Astrocyte of the hippocampus (primary cell): ENCODE measurements around the gene CEP43.
A peak's percentile ranks its signal among the peaks of the same experiment; 100 is the strongest.

Source experiments
- DNase-seq: peaks from one replicate; pipeline ENCODE4 v3.0.0; 2011; ENCODE audit warnings: low read depth, low spot score

The CEP43 gene

GRCh38 chr6:166966268-166966667, 32.9 kb upstream of the CEP43 start:
- no peak for DNase-seq

- no peak for DNase-seq
Observed at GRCh38 chr6:166969390-166970002, 29.7 kb upstream of the CEP43 start.

GRCh38 chr6:166970091-166970490, 29.1 kb upstream of the CEP43 start:
- DNase-seq: no peak

- DNase-seq: no peak
Observed at GRCh38 chr6:166970776-166971175, 28.4 kb upstream of the CEP43 start.

- no peak for DNase-seq
Observed at GRCh38 chr6:166971271-166971670, 27.9 kb upstream of the CEP43 start.

DNA sequence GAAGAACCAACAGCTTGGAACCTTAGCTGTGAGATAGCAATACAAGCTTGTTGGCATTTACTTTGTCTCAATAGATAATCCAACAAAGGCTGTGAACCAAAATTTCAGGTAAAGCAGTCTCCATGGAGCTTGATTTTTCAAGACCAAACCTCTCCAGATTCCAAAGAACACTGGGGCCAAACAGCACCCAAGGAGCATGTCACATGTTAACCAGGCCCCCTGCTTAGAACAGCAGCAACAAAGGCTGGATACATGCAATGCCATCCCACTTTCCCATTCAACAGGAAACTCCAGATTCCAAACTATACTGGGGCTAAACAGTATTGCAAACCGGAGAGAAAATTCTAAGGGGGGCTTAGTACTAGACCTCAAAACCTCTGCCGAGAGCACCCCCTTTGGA, 27.1 kb upstream of the CEP43 start:
- DNase-seq: no peak

DNA sequence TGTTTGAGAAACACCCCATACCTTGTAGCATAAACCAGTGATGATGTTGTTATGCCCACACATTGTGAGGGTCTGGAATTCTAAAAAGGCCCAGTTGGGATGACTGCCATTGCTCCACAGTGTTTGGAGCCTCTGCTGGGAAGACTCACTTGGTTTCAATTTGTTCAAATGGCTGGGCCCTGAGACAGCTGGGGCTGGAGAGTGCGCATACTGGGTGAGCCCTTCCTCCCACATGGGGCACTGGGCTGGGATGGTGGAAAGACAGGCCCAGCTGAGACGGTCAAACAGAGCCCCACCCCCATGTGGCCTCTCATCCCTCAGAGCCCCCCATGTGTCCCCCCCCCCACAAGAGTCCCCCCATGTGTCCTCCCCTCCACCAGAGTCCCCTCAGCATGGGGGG, 22.6 kb upstream of the CEP43 start:
- DNase-seq: no peak

DNA sequence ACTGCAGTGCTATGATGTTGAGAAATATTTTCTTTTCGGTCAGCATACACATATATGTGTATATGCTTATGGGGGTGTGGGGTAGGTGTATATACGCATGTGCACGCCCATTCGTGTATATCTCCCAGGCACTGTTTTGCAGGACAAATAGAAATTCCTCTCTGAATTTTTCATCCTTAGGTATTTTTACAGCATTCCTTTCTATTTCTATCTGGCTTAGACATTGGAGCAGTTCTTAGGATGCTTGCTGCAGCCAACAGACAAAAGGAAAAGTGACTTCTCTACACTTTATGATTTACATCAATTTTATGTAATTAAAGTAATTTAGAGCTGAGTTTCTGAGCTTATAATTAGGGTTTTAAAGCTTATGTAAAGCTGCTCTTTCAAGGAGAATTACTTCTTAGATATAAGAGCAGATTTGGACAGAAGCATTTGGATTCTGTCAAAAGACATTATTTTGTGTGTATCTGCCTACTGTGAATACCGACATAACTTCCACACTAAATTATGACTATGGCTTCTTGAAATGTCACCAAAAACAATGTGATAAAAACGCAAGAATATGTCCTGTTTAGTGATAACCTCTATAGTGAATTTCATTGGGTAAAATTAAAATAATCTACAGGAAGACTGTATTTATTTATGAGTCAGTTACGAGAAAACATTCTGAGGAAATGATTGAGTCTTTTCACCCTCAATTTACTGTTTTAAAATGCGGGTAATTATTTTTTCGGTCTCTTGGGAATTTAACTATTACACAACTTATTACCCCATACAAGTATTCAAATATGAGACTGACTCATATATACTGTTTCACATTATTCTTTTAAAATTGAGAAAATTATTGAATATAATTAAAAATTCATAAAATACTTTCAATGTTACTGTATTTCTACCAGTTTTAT, 21.3 kb upstream of the CEP43 start:
- no peak for DNase-seq

- DNase-seq: no peak
Observed at GRCh38 chr6:166980738-166981137, 18.5 kb upstream of the CEP43 start.

- DNase-seq: no peak
Observed at GRCh38 chr6:166987448-166987847, 11.7 kb upstream of the CEP43 start.

DNA sequence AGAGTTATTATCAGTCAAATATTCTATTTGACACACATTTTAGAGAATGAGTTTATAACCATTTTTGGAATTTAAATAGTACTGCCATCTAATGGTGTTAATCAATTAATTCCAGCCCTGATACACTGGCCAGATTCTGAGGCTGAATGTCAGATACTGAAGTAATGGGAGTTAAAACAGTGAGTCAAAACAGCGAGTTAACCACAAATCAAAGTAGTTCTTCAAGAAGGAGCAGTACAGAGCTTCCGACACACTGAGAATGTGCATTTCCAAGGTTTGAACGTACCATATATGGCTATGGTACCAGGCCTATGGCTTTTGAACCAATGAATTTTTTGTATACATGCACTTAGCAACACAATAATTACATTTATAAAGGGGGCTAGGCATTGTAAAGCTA, 11.3 kb upstream of the CEP43 start:
- peak; percentile 41 for DNase-seq

DNA sequence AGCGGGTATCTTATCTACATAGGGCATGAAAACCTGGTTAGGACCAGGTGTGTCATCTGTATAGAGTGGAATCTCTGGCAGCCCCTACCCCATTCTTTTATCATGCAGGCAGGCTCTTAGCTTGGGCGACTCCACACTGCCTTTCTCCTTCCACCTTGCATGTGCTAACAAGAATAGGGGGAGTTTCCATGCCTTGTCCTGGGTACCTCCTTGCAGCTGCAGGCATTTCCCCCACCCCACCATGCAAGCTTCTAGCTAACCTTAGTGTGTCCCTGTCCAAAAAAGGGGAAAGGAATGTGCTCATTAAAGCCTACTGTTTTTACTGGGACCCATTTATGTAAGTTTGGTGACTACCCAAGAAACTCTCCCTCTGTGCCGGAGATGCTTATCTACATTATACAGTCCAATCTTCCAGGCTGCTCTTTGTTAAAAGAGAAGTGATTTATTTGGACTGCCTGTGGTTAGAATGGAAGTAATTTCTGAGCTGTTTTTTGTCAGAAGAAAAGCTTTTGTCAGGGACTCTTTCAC, 10.5 kb upstream of the CEP43 start:
- DNase-seq: peak; percentile 48

GRCh38 chr6:166989427-166990032, 9.7 kb upstream of the CEP43 start:
- DNase-seq: peak; percentile 62

DNA sequence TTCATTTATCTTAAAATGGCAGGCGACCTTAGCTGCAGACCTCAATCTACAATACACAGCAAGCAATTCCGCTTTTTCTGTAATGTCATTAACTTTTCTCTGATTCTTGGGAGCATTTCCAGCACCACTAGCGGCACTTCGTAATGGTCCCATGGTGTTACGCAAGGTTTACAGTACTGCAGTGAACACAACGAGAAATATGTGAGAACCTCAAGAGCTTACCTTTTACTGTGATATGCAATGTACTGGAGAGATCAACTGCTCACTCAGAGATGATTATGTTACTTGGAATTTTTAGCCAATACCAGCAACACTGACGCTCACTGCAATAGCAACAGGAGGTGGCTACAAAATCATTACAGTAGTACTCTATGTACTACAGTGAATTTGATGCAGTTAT, 2.8 kb upstream of the CEP43 start:
- DNase-seq: peak; percentile 32

- DNase-seq: no peak
Observed at GRCh38 chr6:166997348-166997747, 1.8 kb upstream of the CEP43 start.

- DNase-seq: peak; percentile 87
Observed at GRCh38 chr6:166997768-166998255, 1.4 kb upstream of the CEP43 start.

DNA sequence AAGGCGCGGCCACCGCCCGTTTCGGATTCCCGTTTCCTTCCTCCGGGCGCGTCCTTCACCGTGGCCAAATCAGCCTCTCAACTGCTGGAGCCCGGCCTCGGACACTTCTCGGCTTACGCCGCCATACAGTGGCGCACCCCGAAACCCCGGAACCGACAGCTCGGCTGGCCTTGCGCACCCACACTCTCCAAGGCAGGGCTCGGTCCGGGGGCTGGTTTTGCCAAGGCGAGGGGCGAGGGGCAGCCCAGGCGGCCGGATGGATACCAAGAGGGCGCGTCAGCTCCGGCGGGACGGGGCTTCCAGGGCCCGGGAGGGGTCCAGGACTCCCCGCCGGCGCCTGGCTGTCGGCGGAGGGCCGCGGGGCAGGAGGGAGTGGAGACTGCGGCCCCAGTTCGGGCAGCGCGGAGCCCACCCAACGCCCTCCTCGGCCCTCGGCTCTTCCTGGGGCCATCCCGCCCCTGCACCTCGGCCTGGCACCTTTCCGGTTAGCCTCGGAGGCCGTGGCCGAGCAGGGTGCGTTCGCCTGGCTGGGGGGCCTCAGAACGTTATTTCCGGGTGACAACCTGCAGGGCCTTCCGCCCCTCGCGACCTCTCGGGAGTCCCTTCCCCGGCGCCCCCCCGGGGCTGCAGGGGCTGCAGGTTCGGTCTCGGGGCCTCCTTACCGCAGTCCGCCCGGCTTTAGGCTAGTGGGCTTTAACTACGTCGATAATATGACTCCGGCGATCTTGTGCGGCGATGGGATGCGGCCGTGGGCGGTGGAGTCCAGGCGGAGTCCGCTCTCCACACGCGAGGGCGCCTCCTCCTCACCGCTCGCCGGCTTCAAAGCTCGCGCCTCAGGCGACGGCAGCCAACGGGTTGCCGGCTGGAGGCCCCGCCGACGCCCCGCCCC, 697 bp upstream of the CEP43 start:
- DNase-seq: no peak

- no peak for DNase-seq
Observed at GRCh38 chr6:166999884-167000253, 672 bp downstream of the CEP43 start.

- no peak for DNase-seq
Observed at GRCh38 chr6:167000759-167001158, 1.6 kb downstream of the CEP43 start.

DNA sequence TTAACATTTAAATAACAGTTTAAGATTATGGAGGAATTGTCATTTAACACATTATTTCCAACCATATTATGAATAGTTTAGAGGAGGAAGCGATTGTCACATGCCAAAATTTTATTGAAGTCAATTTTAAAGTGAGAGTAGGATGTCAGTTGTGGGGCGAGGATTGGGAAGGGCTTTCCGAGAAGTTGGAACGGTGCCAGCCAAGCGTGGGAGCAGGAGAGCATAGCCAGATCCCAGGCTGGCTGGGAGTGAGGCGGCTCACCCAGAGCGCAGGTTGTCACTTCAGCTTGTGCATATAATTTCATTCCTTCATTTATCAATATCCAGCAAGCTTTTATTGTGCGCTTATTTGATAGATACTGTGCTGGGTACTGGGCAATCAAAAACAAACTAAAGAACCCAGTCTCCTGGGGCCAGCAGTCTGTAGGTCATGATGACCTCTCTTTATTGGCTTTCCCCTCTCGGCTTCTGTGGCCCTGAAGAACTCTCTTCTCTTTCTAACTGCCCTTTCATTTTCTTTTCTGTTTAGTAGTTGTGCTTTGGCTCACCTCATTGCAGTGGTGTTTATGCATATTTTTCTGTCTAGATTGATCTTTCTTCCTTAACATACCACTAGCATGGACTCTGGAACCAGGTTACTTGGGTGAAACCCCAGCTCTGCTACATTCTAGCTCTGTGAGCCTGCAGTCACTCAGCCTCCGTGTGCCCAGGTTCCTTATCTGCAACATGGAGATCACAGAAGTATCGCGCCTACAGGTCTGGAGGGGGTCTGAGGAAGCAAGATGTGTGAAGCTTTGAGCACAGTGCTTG, 6.4 kb downstream of the CEP43 start:
- DNase-seq: peak; percentile 10

DNA sequence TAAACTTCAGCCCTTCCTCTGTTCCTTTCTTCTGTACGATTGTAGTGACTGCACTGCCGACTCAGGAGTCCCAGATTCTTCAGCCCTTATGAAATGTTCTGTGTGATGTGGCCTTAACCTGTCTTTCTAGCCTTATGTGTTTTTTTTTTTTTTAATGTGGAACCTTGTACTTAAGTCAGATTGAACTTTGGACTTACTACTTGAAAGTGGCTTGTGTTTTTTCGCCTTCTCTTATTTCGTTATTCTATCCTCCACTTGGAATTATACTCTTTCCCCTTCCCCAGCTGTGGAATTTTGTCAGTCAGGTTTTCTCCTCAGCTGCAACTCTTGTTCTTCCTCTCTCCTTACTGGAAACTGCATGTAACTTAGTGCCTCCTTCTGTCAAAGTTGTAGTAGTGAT, 8.8 kb downstream of the CEP43 start:
- no peak for DNase-seq
